ENCODE results near the gene C21orf58.

- peak in 1 of 2 experiments; percentile 40; a peak in 2 of 4 replicates for TF ChIP-seq CTCF (conservative IDR thresholded peaks at IDR 0.05; ENCODE audit: low read depth in 2 of 2)
- TF ChIP-seq POLR2AphosphoS5 (IDR thresholded peaks at IDR 0.05; ENCODE audit: low read depth): no peak
- no peak for TF ChIP-seq EZH2 (IDR thresholded peaks at IDR 0.05; ENCODE audit: low read depth, unreplicated experiment)
These were observed 59.0 kb downstream of the C21orf58 start for GRCh38 chr21:46264690-46265144.

Data from GM23338 (cell line).